Measurements from ENCODE around the gene OR4C46.
"Not testable (repeated sequence)": the region's sequence is repeated elsewhere in the genome, so short reads cannot be mapped to it uniquely, and the experiment has no call there.

Gene OR4C46

GRCh38 chr11:54603898-54604297 lies at the start of gene OR4C46:
Gene OR4C46, minus strand, starts transcription at chr11:54603998. Its CDS starts 0 bp downstream, at chr11:54603998.
- DNase-seq, result no peak

GRCh38 chr11:54645606-54646005 lies 41.8 kb upstream of the OR4C46 start:
- DNase-seq, result not testable (repeated sequence)

- DNase-seq, result not testable (repeated sequence)
Measured at GRCh38 chr11:54561439-54561838, 42.4 kb downstream of the OR4C46 start.

GRCh38 chr11:54558919-54559318 lies 44.9 kb downstream of the OR4C46 start:
- DNase-seq, result no peak

GRCh38 chr11:54558407-54558806 lies 45.4 kb downstream of the OR4C46 start:
- DNase-seq, result no peak

Data from activated CD4-positive, alpha-beta T cell treated with anti-CD3 and anti-CD28 coated beads, Interleukin-2, amount 50 U/mL, for 4 hours (primary cell).